ENCODE measurements around the gene DEPP1. TPM values are rescaled to one million over a fixed set of nuclear protein-coding genes. Genes with fewer than 3 reads are reported as not detected.

Gene DEPP1
- total RNA-seq, 4 donors from 2014 or later = 8.2 to 266 (median 52.8) TPM

GRCh38 chr10:44974628-44975430 is 3.8 kb downstream of the DEPP1 start:
- H3K36me3 ChIP-seq = no peaks in the 10 kb centered on the region
- peaks cover 0 to 20% of the 10 kb centered on the region in 2 donors for H3K4me1 ChIP-seq
- no peaks in the 10 kb centered on the region for H3K9me3 ChIP-seq
- peak; percentile 73 to 81 for DNase-seq
- intact Hi-C loops (cut with DNase I; ENCODE audit: low total_unique reads) = no loop called here
- H3K27ac ChIP-seq = peak overlapping the region; percentile 89 to 100
- no peaks in the 10 kb centered on the region for H3K27me3 ChIP-seq
- peak overlapping the region; percentile 35 to 66 for H3K4me3 ChIP-seq
- TF ChIP-seq, protein P1, sequence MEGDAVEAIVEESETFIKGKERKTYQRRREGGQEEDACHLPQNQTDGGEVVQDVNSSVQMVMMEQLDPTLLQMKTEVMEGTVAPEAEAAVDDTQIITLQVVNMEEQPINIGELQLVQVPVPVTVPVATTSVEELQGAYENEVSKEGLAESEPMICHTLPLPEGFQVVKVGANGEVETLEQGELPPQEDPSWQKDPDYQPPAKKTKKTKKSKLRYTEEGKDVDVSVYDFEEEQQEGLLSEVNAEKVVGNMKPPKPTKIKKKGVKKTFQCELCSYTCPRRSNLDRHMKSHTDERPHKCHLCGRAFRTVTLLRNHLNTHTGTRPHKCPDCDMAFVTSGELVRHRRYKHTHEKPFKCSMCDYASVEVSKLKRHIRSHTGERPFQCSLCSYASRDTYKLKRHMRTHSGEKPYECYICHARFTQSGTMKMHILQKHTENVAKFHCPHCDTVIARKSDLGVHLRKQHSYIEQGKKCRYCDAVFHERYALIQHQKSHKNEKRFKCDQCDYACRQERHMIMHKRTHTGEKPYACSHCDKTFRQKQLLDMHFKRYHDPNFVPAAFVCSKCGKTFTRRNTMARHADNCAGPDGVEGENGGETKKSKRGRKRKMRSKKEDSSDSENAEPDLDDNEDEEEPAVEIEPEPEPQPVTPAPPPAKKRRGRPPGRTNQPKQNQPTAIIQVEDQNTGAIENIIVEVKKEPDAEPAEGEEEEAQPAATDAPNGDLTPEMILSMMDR (IDR thresholded peaks at IDR 0.05) = peak; percentile 90 to 99 (median 96)
- peak in 1 of 2 donors; percentile 42 for TF ChIP-seq POLR2A (IDR thresholded peaks at IDR 0.05)

DNA sequence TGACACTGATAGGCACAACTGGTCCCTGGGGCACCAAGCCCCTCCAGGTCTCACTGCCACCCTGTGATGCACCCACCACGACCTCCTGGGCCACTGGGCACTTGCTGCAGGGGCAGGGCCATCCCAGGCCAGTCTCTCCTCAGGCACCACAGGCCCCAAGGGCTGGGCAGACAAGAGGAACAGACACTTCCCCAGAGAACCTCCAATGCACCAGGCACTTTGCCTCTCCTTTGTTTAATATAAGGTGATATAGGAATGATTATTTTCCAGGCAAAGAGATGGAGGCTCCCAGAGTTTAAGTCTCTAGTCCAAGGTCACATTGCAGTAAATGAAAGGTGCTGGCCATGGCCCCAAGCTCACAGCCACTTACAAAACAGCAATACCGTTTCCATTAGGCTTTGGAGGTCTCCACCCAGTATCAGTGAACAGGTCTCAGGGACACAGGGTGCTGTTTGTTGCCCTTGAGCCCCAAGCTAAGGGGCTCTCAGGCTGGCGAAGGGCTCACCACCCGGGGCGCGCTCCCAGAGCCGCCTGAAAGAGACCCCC is 4.5 kb downstream of the DEPP1 start:
- Histone ChIP-seq H3K9me3 (no peaks in the 10 kb centered on the region), H3K36me3 (no peaks in the 10 kb centered on the region), H3K4me3 (peak overlapping the region; percentile 35 to 66), H3K27ac (peak overlapping the region; percentile 89 to 100), H3K27me3 (no peaks in the 10 kb centered on the region), H3K4me1 (peaks cover 0 to 13% of the 10 kb centered on the region in 2 donors)
- TF ChIP-seq, protein P1 (IDR thresholded peaks at IDR 0.05) = no peak
- no peak for TF ChIP-seq POLR2A (IDR thresholded peaks at IDR 0.05)
- peak in 1 of 2 donors; percentile 24 for DNase-seq
- intact Hi-C loops (cut with DNase I; ENCODE audit: low total_unique reads) = no loop called here

- Histone ChIP-seq H3K4me1 (peaks cover 0 to 10% of the 10 kb centered on the region in 2 donors), H3K9me3 (no peaks in the 10 kb centered on the region), H3K4me3 (no peak overlapping the region), H3K36me3 (no peaks in the 10 kb centered on the region), H3K27me3 (no peaks in the 10 kb centered on the region), H3K27ac (peak overlapping the region; percentile 89 to 100)
- intact Hi-C loops (cut with DNase I; ENCODE audit: low total_unique reads) = no loop called here
- TF ChIP-seq, protein P1 (IDR thresholded peaks at IDR 0.05) = no peak
- no peak for TF ChIP-seq POLR2A (IDR thresholded peaks at IDR 0.05)
- DNase-seq = peak in 1 of 2 donors; percentile 22
These were observed 5.1 kb downstream of the DEPP1 start for GRCh38 chr10:44973323-44974081.

DNA sequence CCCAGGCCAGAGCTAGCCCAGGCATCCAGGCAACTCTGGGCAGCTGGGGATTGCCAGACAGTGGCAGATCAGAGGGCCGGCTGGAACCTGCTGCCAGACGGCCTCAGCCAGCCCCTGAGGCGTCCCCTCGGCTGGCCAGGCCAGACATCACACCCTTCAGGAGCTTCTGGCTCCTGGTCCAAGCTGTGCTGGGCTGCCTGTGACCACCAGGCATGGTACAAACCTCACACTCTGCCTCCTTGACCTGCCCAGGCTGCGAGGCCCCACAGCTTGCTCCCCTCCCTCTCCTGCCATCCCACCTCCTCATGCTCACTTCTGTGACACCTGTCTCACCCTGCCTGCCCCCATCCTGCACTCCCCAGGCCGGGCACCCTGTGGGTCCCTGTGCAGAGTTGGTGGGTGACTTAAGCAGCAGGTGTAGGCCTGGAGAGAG is 5.7 kb downstream of the DEPP1 start:
- Histone ChIP-seq H3K36me3 (no peaks in the 10 kb centered on the region), H3K9me3 (no peaks in the 10 kb centered on the region), H3K27me3 (no peaks in the 10 kb centered on the region), H3K4me1 (peaks cover 0 to 10% of the 10 kb centered on the region in 2 donors), H3K27ac (no peak overlapping the region), H3K4me3 (no peak overlapping the region)
- DNase-seq = no peak
- intact Hi-C loops (cut with DNase I; ENCODE audit: low total_unique reads) = no loop called here
- TF ChIP-seq POLR2A (IDR thresholded peaks at IDR 0.05) = no peak
- TF ChIP-seq, protein P1 (IDR thresholded peaks at IDR 0.05) = no peak
